ENCODE results near the gene ARFGEF3. TPM values are rescaled to one million over a fixed set of nuclear protein-coding genes. Genes with fewer than 3 reads are reported as not detected.

ARFGEF3 gene
- total RNA-seq, 1 donor from 2014 or later, result 3.8 TPM

- Histone ChIP-seq H3K4me1 (peaks cover 7% of the 10 kb centered on the region), H3F3A (ENCODE audit: low read depth) (no peaks in the 10 kb centered on the region), H3K27me3 (no peaks in the 10 kb centered on the region), H3K4me2 (no peak overlapping the region), H4K20me1 (ENCODE audit: low read depth) (no peaks in the 10 kb centered on the region), H3K36me3 (no peaks in the 10 kb centered on the region), H3K9me3 (ENCODE audit: low read depth) (no peaks in the 10 kb centered on the region), H3K79me2 (ENCODE audit: low read depth) (no peaks in the 10 kb centered on the region), H3K4me3 (no peak overlapping the region), H3K27ac (no peak overlapping the region), H3K9ac (no peak overlapping the region), H2AFZ (replicated peaks) (no peak overlapping the region)
- Mint-ChIP-seq H3K4me1 (no peaks in the 10 kb centered on the region), H3K36me3 (no peaks in the 10 kb centered on the region), H3K9me3 (no peaks in the 10 kb centered on the region), H3K27ac (no peak overlapping the region), H3K27me3 (ENCODE audit: insufficient read depth, low read depth) (no peaks in the 10 kb centered on the region), H3K4me3 (no peak overlapping the region)
- DNase-seq (ENCODE audit: low spot score), result peak; percentile 35
- peak; percentile 44 for TF ChIP-seq CTCF (IDR thresholded peaks at IDR 0.05)
- TF ChIP-seq EZH2phosphoT487 (IDR thresholded peaks at IDR 0.05), result no peak
These were observed 128.0 kb downstream of the ARFGEF3 start for GRCh38 chr6:138289739-138290138.

- no peaks in the 10 kb centered on the region for H3K27me3 ChIP-seq
- H3K9me3 ChIP-seq (ENCODE audit: low read depth), result no peaks in the 10 kb centered on the region
- H3K27ac ChIP-seq, result no peak overlapping the region
- DNase-seq (ENCODE audit: low spot score), result no peak
- H3K4me3 Mint-ChIP-seq, result no peak overlapping the region
- no peaks in the 10 kb centered on the region for H3K27me3 Mint-ChIP-seq (ENCODE audit: insufficient read depth, low read depth)
- H3K36me3 ChIP-seq, result no peaks in the 10 kb centered on the region
- TF ChIP-seq EZH2phosphoT487 (IDR thresholded peaks at IDR 0.05) (no peak), EZH2 (IDR thresholded peaks at IDR 0.05) (no peak), CTCF (IDR thresholded peaks at IDR 0.05) (no peak)
- H3K9ac ChIP-seq, result no peak overlapping the region
- H4K20me1 ChIP-seq (ENCODE audit: low read depth), result no peaks in the 10 kb centered on the region
- H3K27ac Mint-ChIP-seq, result no peak overlapping the region
- no peaks in the 10 kb centered on the region for H3K9me3 Mint-ChIP-seq
- no peaks in the 10 kb centered on the region for H3K79me2 ChIP-seq (ENCODE audit: low read depth)
- no peaks in the 10 kb centered on the region for H3F3A ChIP-seq (ENCODE audit: low read depth)
- H2AFZ ChIP-seq (replicated peaks), result no peak overlapping the region
- no peak overlapping the region for H3K4me2 ChIP-seq
- H3K4me3 ChIP-seq, result no peak overlapping the region
- no peaks in the 10 kb centered on the region for H3K4me1 Mint-ChIP-seq
- H3K4me1 ChIP-seq, result peaks cover 7% of the 10 kb centered on the region
- H3K36me3 Mint-ChIP-seq, result no peaks in the 10 kb centered on the region
These were observed 128.8 kb downstream of the ARFGEF3 start for GRCh38 chr6:138290423-138290962.

GRCh38 chr6:138291036-138291848 is 129.5 kb downstream of the ARFGEF3 start:
- H3K4me2 ChIP-seq, result peak overlapping the region; percentile 6
- Mint-ChIP-seq H3K27ac (no peak overlapping the region), H3K36me3 (no peaks in the 10 kb centered on the region), H3K4me3 (no peak overlapping the region), H3K9me3 (no peaks in the 10 kb centered on the region), H3K4me1 (no peaks in the 10 kb centered on the region), H3K27me3 (ENCODE audit: insufficient read depth, low read depth) (no peaks in the 10 kb centered on the region)
- no peaks in the 10 kb centered on the region for H3K9me3 ChIP-seq (ENCODE audit: low read depth)
- H3F3A ChIP-seq (ENCODE audit: low read depth), result no peaks in the 10 kb centered on the region
- peak; percentile 41 for DNase-seq (ENCODE audit: low spot score)
- H3K36me3 ChIP-seq, result no peaks in the 10 kb centered on the region
- no peak overlapping the region for H3K27ac ChIP-seq
- H3K4me1 ChIP-seq, result peaks cover 7% of the 10 kb centered on the region
- H3K9ac ChIP-seq, result no peak overlapping the region
- H4K20me1 ChIP-seq (ENCODE audit: low read depth), result no peaks in the 10 kb centered on the region
- TF ChIP-seq CTCF (IDR thresholded peaks at IDR 0.05), result no peak
- TF ChIP-seq EZH2phosphoT487 (IDR thresholded peaks at IDR 0.05), result no peak
- no peak for TF ChIP-seq EZH2 (IDR thresholded peaks at IDR 0.05)
- H3K79me2 ChIP-seq (ENCODE audit: low read depth), result no peaks in the 10 kb centered on the region
- H2AFZ ChIP-seq (replicated peaks), result peak overlapping the region; percentile 63
- no peak overlapping the region for H3K4me3 ChIP-seq
- no peaks in the 10 kb centered on the region for H3K27me3 ChIP-seq
